Measurements from ENCODE around the gene ATP2A1. TPM values are rescaled to one million over a fixed set of nuclear protein-coding genes. Genes with fewer than 3 reads are reported as not detected.
"Not testable (repeated sequence)": the region's sequence is repeated elsewhere in the genome, so short reads cannot be mapped to it uniquely, and the experiment has no call there.

Gene ATP2A1
- total RNA-seq, 1 donor from 2014 or later: 1.3 TPM

DNA sequence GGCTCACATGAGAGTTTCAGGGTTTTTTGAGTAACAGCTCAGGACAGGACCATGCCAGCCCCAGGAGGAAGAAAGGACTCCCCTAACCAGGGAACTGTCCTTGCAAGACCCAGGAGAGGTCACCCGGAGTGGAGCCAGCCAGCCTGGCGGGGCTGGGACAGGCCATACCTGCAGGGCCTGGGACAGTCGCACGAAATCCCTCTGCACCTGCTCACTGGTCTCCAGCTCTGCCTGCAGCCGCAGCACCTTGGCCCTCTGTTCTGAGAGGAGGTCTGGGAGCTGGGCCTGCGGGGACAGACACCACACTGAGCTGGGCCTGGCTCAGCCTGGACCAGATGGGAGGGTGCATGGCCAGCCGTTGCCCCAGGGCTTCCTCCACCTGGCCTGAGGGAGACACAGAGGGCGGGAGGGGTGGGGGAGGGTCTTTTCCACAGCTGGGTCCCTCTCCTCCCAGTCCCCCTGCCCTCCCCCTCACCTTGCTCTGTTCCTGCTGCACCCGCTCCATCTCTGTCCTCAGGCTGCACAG is 27.0 kb downstream of the ATP2A1 start:
- intact Hi-C loops (cut with micrococcal nuclease): no loop called here

DNA sequence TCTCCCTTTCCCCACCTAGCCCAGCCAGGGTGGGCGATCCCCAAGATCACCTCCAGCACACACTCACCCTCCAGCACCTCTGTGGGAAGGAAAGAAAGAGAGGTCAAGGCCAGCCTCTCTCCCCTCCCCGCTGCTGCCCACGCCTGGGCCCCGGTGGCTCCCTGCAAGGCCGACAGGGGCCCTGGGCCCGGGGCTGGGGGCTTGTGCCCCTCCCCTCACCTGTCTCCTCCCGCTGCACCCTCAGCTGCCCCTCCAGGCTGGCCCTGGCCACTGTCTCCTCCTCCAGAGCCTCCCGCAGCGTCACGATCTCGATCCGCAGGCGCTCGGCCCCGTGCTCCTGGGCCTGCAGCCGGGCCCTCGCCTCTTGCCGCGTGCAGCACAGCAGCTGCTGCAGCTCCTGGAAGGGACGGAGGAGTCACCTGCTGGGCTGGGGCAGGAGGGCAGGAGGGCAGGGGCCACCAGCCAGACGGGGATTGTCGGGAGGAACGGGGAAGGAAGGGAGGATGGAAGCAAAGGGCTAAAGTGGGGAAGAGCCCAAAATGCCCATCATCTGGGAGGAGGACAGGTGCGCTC is 27.6 kb downstream of the ATP2A1 start:
- intact Hi-C loops (cut with micrococcal nuclease): no loop called here

DNA sequence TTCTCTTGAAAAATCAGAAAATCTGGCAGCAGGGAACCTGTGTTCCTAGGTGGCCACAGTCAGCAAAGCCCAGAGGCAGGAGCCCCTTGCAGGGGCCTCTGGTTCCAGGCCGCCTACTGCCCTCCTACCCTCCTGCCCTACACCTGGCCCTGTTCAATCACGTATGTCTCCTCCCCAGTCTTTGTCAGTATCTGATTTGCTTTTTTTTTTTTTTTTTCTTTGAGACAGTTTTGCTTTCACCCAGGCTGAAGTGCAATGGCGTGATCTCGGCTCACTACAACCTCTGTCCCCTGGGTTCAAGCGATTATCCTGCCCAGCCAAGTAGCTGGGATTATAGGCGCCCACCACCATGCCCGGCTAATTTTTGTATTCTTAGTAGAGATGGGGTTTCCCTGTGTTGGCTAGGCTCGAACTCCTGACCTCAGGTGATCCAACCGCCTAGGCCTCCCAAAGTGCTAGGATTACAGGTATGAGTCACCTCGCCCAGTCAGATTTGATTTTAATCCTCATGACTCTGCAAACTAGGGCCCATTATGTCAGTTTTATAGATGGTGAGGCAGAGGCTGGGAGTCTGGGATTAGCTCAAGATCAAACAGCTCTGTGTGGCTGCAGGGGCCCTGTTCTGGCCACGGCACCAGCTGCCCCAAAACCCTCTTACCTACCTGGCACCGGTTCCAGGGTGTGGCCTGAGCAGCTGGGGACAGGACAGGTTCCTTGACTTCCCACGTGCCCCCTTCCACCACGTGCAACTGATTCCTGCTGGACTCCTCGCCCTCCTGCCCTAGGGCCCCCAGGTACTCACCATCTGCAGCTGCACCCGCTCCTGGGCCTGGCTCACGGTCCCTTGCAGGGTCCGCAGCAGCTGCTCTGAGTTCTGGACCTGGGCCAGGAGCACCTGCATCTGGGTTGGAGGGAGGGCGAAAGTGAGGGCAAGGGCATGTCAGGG is 32.1 kb downstream of the ATP2A1 start:
- intact Hi-C loops (cut with micrococcal nuclease): no loop called here

DNA sequence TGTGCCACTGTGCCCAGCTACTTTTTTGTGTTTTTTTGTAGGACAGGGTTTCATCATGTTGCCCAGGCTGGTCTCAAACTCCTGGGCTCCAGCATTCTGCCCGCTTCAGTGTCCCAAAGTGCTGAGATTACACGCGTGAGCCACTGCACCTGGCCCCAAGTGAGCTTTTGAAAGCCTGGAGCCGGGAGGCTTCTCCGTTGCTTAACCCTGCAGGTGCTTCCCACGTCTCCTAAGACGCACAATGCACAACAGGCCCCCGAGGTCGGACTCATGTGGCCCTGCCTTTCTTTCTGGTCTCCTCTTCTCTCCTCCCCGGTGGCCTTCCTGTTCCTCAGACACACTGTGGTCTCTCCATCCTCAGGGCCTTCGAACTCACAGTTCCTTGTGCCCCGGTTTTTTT is 34.3 kb downstream of the ATP2A1 start:
- intact Hi-C loops (cut with micrococcal nuclease): no loop called here

- intact Hi-C loops (cut with micrococcal nuclease): no loop called here
These were observed 35.8 kb downstream of the ATP2A1 start for GRCh38 chr16:28913946-28914724.

DNA sequence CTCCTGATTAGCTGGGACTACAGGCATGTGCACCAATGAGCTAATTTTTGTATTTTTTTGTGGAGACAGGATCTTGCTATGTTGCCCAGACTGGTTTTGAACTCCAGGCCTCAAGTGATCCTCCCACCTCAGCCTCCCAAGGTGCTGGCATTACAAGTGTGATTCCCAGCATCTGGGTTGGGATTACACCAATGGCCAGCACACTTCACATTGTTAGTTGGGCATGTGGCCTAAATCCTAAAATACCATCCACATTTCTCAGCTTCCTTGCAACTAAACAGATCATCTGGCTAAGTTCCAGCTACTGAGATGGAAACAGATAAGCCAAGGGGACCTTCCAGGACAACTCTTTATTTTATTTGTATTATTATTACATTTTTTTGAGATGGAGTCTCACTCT is 36.9 kb downstream of the ATP2A1 start:
- intact Hi-C loops (cut with micrococcal nuclease): no loop called here

GRCh38 chr16:28917095-28917494 is 38.8 kb downstream of the ATP2A1 start:
- intact Hi-C loops (cut with micrococcal nuclease): no loop called here

GRCh38 chr16:28918698-28919097 is 40.4 kb downstream of the ATP2A1 start:
- intact Hi-C loops (cut with micrococcal nuclease): no loop called here

GRCh38 chr16:28923231-28923587 is 44.9 kb downstream of the ATP2A1 start:
- intact Hi-C loops (cut with micrococcal nuclease): loop anchor here (5.0 kb wide), 1 partner anchor 631 kb away; the partner anchor contains the start of gene SBK1

- intact Hi-C loops (cut with micrococcal nuclease): loop anchor here (1.0 to 5.0 kb wide), 2 partner anchors 79 to 632 kb away; partner anchors contain the start of gene SBK1
These were observed 45.5 kb downstream of the ATP2A1 start for GRCh38 chr16:28923652-28924398.

GRCh38 chr16:28924399-28924761 is 46.1 kb downstream of the ATP2A1 start:
- intact Hi-C loops (cut with micrococcal nuclease): loop anchor here (1.0 to 5.0 kb wide), 2 partner anchors 79 to 632 kb away; partner anchors contain the start of gene SBK1

- intact Hi-C loops (cut with micrococcal nuclease): loop anchor here (1.0 to 5.0 kb wide), 8 partner anchors 11 to 633 kb away; partner anchors contain the start of genes NFATC2IP, SBK1 and SPNS1
These were observed 46.6 kb downstream of the ATP2A1 start, which contains the start of gene RABEP2 for GRCh38 chr16:28924762-28925385. TSS of gene RABEP2 (minus strand) at chr16:28925238. CDS start at chr16:28925163, 75 bp downstream.

GRCh38 chr16:28925386-28926228 is 47.3 kb downstream of the ATP2A1 start:
- intact Hi-C loops (cut with micrococcal nuclease): loop anchor here (1.0 kb wide), 6 partner anchors 11 to 101 kb away; partner anchors contain the start of genes NFATC2IP and SPNS1

DNA sequence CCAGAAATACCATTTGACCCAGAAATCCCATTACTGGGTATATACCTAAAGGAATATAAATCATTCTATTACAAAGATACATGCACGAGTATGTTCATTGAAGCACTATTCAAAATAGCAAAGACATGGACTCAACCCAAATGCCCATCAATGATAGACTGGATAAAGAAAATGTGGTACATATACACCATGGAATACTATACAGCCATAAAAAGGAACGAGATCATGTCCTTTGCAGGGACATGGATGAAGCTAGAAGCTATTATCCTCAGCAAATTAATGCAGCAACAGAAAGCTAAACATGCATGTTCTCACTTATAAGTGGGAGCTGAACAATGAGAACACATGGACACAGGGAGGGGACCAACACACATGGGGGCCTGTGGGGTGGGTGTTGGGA is 48.0 kb downstream of the ATP2A1 start:
- intact Hi-C loops (cut with micrococcal nuclease): not testable (repeated sequence)

GRCh38 chr16:28927815-28928214 is 49.5 kb downstream of the ATP2A1 start:
- intact Hi-C loops (cut with micrococcal nuclease): no loop called here

- intact Hi-C loops (cut with micrococcal nuclease): loop anchor here (10.0 kb wide), 2 partner anchors 375 to 435 kb away; partner anchors contain the start of genes APOBR, CLN3 and SGF29
These were observed 51.9 kb downstream of the ATP2A1 start for GRCh38 chr16:28930203-28930602.

GRCh38 chr16:28930652-28931051 is 52.4 kb downstream of the ATP2A1 start:
- intact Hi-C loops (cut with micrococcal nuclease): loop anchor here (10.0 kb wide), 2 partner anchors 376 to 436 kb away; partner anchors contain the start of genes APOBR, CLN3 and SGF29

- intact Hi-C loops (cut with micrococcal nuclease): loop anchor here (10.0 kb wide), 2 partner anchors 377 to 437 kb away; partner anchors contain the start of genes APOBR, CLN3 and SGF29
These were observed 53.5 kb downstream of the ATP2A1 start, which contains the start of gene CD19 for GRCh38 chr16:28931801-28932225. TSS of gene CD19 (plus strand) at chr16:28931971. CDS start at chr16:28932001, 30 bp downstream.

Data from T-helper 1 cell treated with Interleukin-12 subunit alpha and Interleukin-12 subunit beta and Interleukin-4 antibody, amounts not matched to agents 30 ng/mL and 1 ng/mL, for 36 hours (primary cell).